ENCODE results near the gene OR6Q1.

- no peak for TF ChIP-seq CTCF (IDR thresholded peaks at IDR 0.05; ENCODE audit: low read depth, low read length, poor library complexity, severe bottlenecking)
- no peak for TF ChIP-seq EZH2phosphoT487 (IDR thresholded peaks at IDR 0.05; ENCODE audit: borderline replicate concordance, low read length)
Measured at GRCh38 chr11:58006940-58007339, 23.8 kb upstream of the OR6Q1 start.

Measured in DOHH2 (cell line).